Prostate gland (tissue), 2 donors: Measurements from ENCODE around the gene ILDR1.

Experiments used
- POLR2A ChIP-seq: fragments of 450-650 bp; IDR thresholded peaks from one replicate; pipeline ENCODE4 v1.6.1; 2016; ENCODE audit warnings: antibody characterized with exemption, mild to moderate bottlenecking
- POLR2AphosphoS5 ChIP-seq: sonication (generic); formaldehyde crosslinking; IDR thresholded peaks from one replicate; pipeline ENCODE4 v1.6.1; 2017; ENCODE audit warnings: antibody characterized with exemption
- TF ChIP-seq, protein P1 (sequence below), 4 experiments: fragments of 200-600 bp in 2 of 4; fragments of 450-650 bp in 2 of 4; sonication (generic) in 2 of 4; IDR thresholded peaks; 1 replicate in 3 of 4; 2 replicates in 1 of 4; pipeline ENCODE4 v1.5.1; 2016 to 2019; ENCODE audit warnings: antibody characterized with exemption in 4 of 4, mild to moderate bottlenecking in 2 of 4, moderate library complexity in 2 of 4

GRCh38 chr3:122003606-122004005, 18.4 kb downstream of the ILDR1 start:
- TF ChIP-seq POLR2AphosphoS5: no peak
- TF ChIP-seq, protein P1, sequence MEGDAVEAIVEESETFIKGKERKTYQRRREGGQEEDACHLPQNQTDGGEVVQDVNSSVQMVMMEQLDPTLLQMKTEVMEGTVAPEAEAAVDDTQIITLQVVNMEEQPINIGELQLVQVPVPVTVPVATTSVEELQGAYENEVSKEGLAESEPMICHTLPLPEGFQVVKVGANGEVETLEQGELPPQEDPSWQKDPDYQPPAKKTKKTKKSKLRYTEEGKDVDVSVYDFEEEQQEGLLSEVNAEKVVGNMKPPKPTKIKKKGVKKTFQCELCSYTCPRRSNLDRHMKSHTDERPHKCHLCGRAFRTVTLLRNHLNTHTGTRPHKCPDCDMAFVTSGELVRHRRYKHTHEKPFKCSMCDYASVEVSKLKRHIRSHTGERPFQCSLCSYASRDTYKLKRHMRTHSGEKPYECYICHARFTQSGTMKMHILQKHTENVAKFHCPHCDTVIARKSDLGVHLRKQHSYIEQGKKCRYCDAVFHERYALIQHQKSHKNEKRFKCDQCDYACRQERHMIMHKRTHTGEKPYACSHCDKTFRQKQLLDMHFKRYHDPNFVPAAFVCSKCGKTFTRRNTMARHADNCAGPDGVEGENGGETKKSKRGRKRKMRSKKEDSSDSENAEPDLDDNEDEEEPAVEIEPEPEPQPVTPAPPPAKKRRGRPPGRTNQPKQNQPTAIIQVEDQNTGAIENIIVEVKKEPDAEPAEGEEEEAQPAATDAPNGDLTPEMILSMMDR (IDR thresholded peaks at IDR 0.05): no peak
- no peak for TF ChIP-seq POLR2A
